GM23338 (cell line): ENCODE results near the gene ANAPC2. TPM values are rescaled to one million over a fixed set of nuclear protein-coding genes. Genes with fewer than 3 reads are reported as not detected.

Source experiments
- ATAC-seq: fragments of 200-7000 bp; cut with Tn5 transposase; 3 replicates; pipeline ENCODE4 v1.9.1; 2020
- DNase-seq: peaks from one replicate; pipeline ENCODE4 v3.0.0-alpha.2; 2015; ENCODE audit warnings: low spot score
- H2AFZ ChIP-seq: fragments of 200-600 bp; sonication (generic); 2 replicates; pipeline ENCODE4 v1.8.0; 2016; ENCODE audit warnings: antibody characterized with exemption, mild to moderate bottlenecking, moderate library complexity
- H3F3A ChIP-seq: fragments of 200-600 bp; sonication (generic); replicated peaks from 2 replicates; pipeline ENCODE4 v1.8.0; 2017; ENCODE audit warnings: antibody characterized with exemption, mixed run types, low read depth
- H3K27ac ChIP-seq: fragments of 200-600 bp; sonication (generic); 2 replicates; pipeline ENCODE4 v1.6.1; 2016; ENCODE audit warnings: low read depth
- H3K27me3 ChIP-seq: fragments of 200-600 bp; sonication (generic); 2 replicates; pipeline ENCODE4 v1.8.0; 2016; ENCODE audit warnings: mild to moderate bottlenecking, mixed run types, moderate library complexity; ENCODE audit not compliant: insufficient read depth
- H3K36me3 ChIP-seq: fragments of 200-600 bp; sonication (generic); 2 replicates; pipeline ENCODE4 v1.8.0; 2016; ENCODE audit warnings: mild to moderate bottlenecking; ENCODE audit not compliant: insufficient read depth
- H3K4me1 ChIP-seq: fragments of 200-600 bp; sonication (generic); 2 replicates; pipeline ENCODE4 v1.8.0; 2016; ENCODE audit warnings: mild to moderate bottlenecking, moderate library complexity; ENCODE audit not compliant: insufficient read depth
- H3K4me2 ChIP-seq: fragments of 200-600 bp; sonication (generic); 2 replicates; pipeline ENCODE4 v1.7.1; 2017; ENCODE audit warnings: mixed run types
- H3K4me3 ChIP-seq: fragments of 200-600 bp; sonication (generic); 2 replicates; pipeline ENCODE4 v1.6.1; 2016; ENCODE audit warnings: mixed run types
- H3K79me2 ChIP-seq: fragments of 200-600 bp; sonication (generic); replicated peaks from 2 replicates; pipeline ENCODE4 v1.8.0; 2017; ENCODE audit warnings: mild to moderate bottlenecking; ENCODE audit not compliant: insufficient read depth
- H3K9me2 ChIP-seq: fragments of 200-600 bp; sonication (generic); 2 replicates; pipeline ENCODE4 v1.8.0; 2017; ENCODE audit not compliant: insufficient read depth
- H4K20me1 ChIP-seq: fragments of 200-600 bp; sonication (generic); replicated peaks from 2 replicates; pipeline ENCODE4 v1.8.0; 2017; ENCODE audit warnings: mild to moderate bottlenecking; ENCODE audit not compliant: insufficient read depth
- H3K27ac Mint-ChIP-seq: 2 replicates; pipeline ENCODE4 v1.8.0; 2020; ENCODE audit warnings: inconsistent platforms, mild to moderate bottlenecking, moderate library complexity, mixed read lengths
- H3K27me3 Mint-ChIP-seq: 3 replicates; pipeline ENCODE4 v1.8.0; 2022; ENCODE audit warnings: low read depth, mild to moderate bottlenecking, moderate library complexity, mixed read lengths, inconsistent platforms; ENCODE audit not compliant: insufficient read depth, poor library complexity
- H3K36me3 Mint-ChIP-seq: 3 replicates; pipeline ENCODE4 v1.8.0; 2021; ENCODE audit warnings: low read depth, mild to moderate bottlenecking, inconsistent platforms, moderate library complexity, mixed read lengths
- H3K4me1 Mint-ChIP-seq: 3 replicates; pipeline ENCODE4 v1.8.0; 2020; ENCODE audit warnings: mild to moderate bottlenecking, inconsistent platforms, mixed read lengths
- H3K4me3 Mint-ChIP-seq: 3 replicates; pipeline ENCODE4 v1.8.0; 2021; ENCODE audit warnings: moderate library complexity, mild to moderate bottlenecking, inconsistent platforms, mixed read lengths
- H3K9me3 Mint-ChIP-seq: 3 replicates; pipeline ENCODE4 v1.8.0; 2020; ENCODE audit warnings: moderate library complexity, mild to moderate bottlenecking, inconsistent platforms, mixed read lengths
- CREB1 ChIP-seq: fragments of 250-450 bp; sonication (Bioruptor Pico); IDR thresholded peaks from 2 replicates; pipeline ENCODE4 v1.5.0; 2020; ENCODE audit warnings: low read depth, mild to moderate bottlenecking, moderate library complexity
- CTCF ChIP-seq, 2 experiments: fragments of 200-600 bp in 1 of 2; sonication (generic) in 1 of 2; conservative IDR thresholded peaks; 2 replicates each; pipeline versions ENCODE4 v1.5.1 to v1.6.1; 2016 to 2017; ENCODE audit warnings: antibody characterized with exemption in 2 of 2, low read depth in 2 of 2, mild to moderate bottlenecking in 2 of 2, moderate library complexity in 1 of 2
- ETS1 ChIP-seq: IDR thresholded peaks from 2 replicates; pipeline ENCODE4 v1.6.1; 2016; ENCODE audit warnings: antibody characterized with exemption
- EZH2 ChIP-seq: fragments of 200-600 bp; sonication (generic); IDR thresholded peaks from one replicate; pipeline ENCODE4 v1.8.0; 2017; ENCODE audit warnings: antibody characterized with exemption, mild to moderate bottlenecking, low read depth; ENCODE audit not compliant: unreplicated experiment
- EZH2phosphoT487 ChIP-seq: fragments of 200-600 bp; sonication (generic); IDR thresholded peaks from one replicate; pipeline ENCODE4 v1.8.1; 2018; ENCODE audit warnings: antibody characterized with exemption; ENCODE audit not compliant: unreplicated experiment
- NANOG ChIP-seq: IDR thresholded peaks from 2 replicates; pipeline ENCODE4 v1.6.1; 2016; ENCODE audit warnings: antibody characterized with exemption, borderline replicate concordance
- POLR2AphosphoS5 ChIP-seq: IDR thresholded peaks from 2 replicates; pipeline ENCODE4 v1.6.1; 2016; ENCODE audit warnings: antibody characterized with exemption, low read depth
- REST ChIP-seq: IDR thresholded peaks from one replicate; pipeline ENCODE4 v1.6.1; 2018; ENCODE audit warnings: antibody characterized with exemption; ENCODE audit not compliant: unreplicated experiment
- ZNF462 ChIP-seq: fragments of 250-450 bp; sonication (Bioruptor Pico); IDR thresholded peaks from 2 replicates; pipeline ENCODE4 v1.5.0; 2020; ENCODE audit warnings: mild to moderate bottlenecking, moderate library complexity
- polyA plus RNA-seq: library from polyadenylated mRNA; unstranded; fragments of >200 nt; fragmentation: Nextera tagmentation; extraction: Ambion mirVana; gene quantifications from 2 replicates; pipeline ENCODE4 v1.2.1, GENCODE V29; 2016
- total RNA-seq: library from RNA; depleted of rRNA; stranded (reverse); fragments of >200 nt; shearing (Covaris generic); gene quantifications from 2 replicates; pipeline ENCODE4 v1.2.3, GENCODE V29; 2014

ANAPC2 gene
- total and polyA plus RNA-seq, 2 experiments from 2014 or later = 16.4 to 42.9 TPM

GRCh38 chr9:137229903-137230704 is 41.7 kb upstream of the ANAPC2 start (continued):
- TF ChIP-seq POLR2AphosphoS5 = no peak

- H3K9me3 Mint-ChIP-seq = no peaks in the 10 kb centered on the region
- peaks cover 3% of the 10 kb centered on the region for H3K27me3 Mint-ChIP-seq
- H3K9me2 ChIP-seq = no peaks in the 10 kb centered on the region
- peaks cover 2% of the 10 kb centered on the region; the same call in 2 of the 3 replicates for H3K4me1 Mint-ChIP-seq
- no peak overlapping the region for H3K4me3 Mint-ChIP-seq
- H3F3A ChIP-seq = 0 out of 2 replicates have a peak, but pooled peaks cover 1% of the 10 kb centered on the region
- H2AFZ ChIP-seq = no peak overlapping the region
- DNase-seq (no peak), ATAC-seq (no peak)
- H3K27ac Mint-ChIP-seq = no peak overlapping the region
- no peaks in the 10 kb centered on the region for H3K27me3 ChIP-seq
- no peak overlapping the region for H3K27ac ChIP-seq
- H3K36me3 ChIP-seq = no peaks in the 10 kb centered on the region
- H3K4me1 ChIP-seq = no peaks in the 10 kb centered on the region; the same call in 1 of the 2 replicates
- H3K36me3 Mint-ChIP-seq = no peaks in the 10 kb centered on the region
- H3K4me3 ChIP-seq = no peak overlapping the region
- H3K4me2 ChIP-seq = no peak overlapping the region
- no peaks in the 10 kb centered on the region for H4K20me1 ChIP-seq
- H3K79me2 ChIP-seq = no peaks in the 10 kb centered on the region
- no peak for TF ChIP-seq POLR2AphosphoS5
- no peak for TF ChIP-seq EZH2
- no peak for TF ChIP-seq REST
- no peak for TF ChIP-seq CREB1 (CRISPR knock-in tag)
- TF ChIP-seq ZNF462 = no peak
- no peak for TF ChIP-seq NANOG
- no peak for TF ChIP-seq CTCF (conservative IDR thresholded peaks at IDR 0.05; ENCODE audit: low read depth in 2 of 2)
- no peak for TF ChIP-seq ETS1
- TF ChIP-seq EZH2phosphoT487 = no peak
Observed at GRCh38 chr9:137228968-137229896, 40.9 kb upstream of the ANAPC2 start.
